ENCODE data around the gene NUP62CL.
"Not testable (repeated sequence)": the region's sequence is repeated elsewhere in the genome, so short reads cannot be mapped to it uniquely, and the experiment has no call there.

NUP62CL gene

GRCh38 chrX:107168712-107169111 is 37.5 kb downstream of the NUP62CL start:
- TF ChIP-seq, protein P1, sequence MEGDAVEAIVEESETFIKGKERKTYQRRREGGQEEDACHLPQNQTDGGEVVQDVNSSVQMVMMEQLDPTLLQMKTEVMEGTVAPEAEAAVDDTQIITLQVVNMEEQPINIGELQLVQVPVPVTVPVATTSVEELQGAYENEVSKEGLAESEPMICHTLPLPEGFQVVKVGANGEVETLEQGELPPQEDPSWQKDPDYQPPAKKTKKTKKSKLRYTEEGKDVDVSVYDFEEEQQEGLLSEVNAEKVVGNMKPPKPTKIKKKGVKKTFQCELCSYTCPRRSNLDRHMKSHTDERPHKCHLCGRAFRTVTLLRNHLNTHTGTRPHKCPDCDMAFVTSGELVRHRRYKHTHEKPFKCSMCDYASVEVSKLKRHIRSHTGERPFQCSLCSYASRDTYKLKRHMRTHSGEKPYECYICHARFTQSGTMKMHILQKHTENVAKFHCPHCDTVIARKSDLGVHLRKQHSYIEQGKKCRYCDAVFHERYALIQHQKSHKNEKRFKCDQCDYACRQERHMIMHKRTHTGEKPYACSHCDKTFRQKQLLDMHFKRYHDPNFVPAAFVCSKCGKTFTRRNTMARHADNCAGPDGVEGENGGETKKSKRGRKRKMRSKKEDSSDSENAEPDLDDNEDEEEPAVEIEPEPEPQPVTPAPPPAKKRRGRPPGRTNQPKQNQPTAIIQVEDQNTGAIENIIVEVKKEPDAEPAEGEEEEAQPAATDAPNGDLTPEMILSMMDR (IDR thresholded peaks at IDR 0.05; ENCODE audit: low read length) = no peak
- TF ChIP-seq EZH2 (IDR thresholded peaks at IDR 0.05; ENCODE audit: borderline replicate concordance, low read length) = no peak
- H3K4me2 ChIP-seq (ENCODE audit: low read length) = no peak overlapping the region
- no peaks in the 10 kb centered on the region for H3K9me3 ChIP-seq (ENCODE audit: low read length)
- H3K27me3 ChIP-seq (ENCODE audit: insufficient read depth, low read length) = no peaks in the 10 kb centered on the region
- no peaks in the 10 kb centered on the region for H3K36me3 ChIP-seq (ENCODE audit: insufficient read depth, low read length)
- H2AFZ ChIP-seq (ENCODE audit: low read length) = no peak overlapping the region
- H4K20me1 ChIP-seq (ENCODE audit: insufficient read depth, low read length) = no peaks in the 10 kb centered on the region
- H3F3A ChIP-seq (ENCODE audit: insufficient read depth, low read length) = no peaks in the 10 kb centered on the region
- H3K9me2 ChIP-seq (ENCODE audit: low read depth, low read length) = no peaks in the 10 kb centered on the region
- H3K27ac ChIP-seq (ENCODE audit: low read depth, low read length, poor library complexity, severe bottlenecking) = no peak overlapping the region
- no peak overlapping the region for H3K4me3 ChIP-seq (ENCODE audit: low read depth, low read length, poor library complexity, severe bottlenecking)
- no peaks in the 10 kb centered on the region for H3K4me1 ChIP-seq (ENCODE audit: insufficient read depth, low read length, severe bottlenecking)
- H3K9ac ChIP-seq (ENCODE audit: low read length) = no peak overlapping the region
- H3K79me2 ChIP-seq (ENCODE audit: insufficient read depth, low read length) = no peaks in the 10 kb centered on the region

- Histone ChIP-seq H3K4me3 (ENCODE audit: low read depth, low read length, poor library complexity, severe bottlenecking) (no peak overlapping the region), H4K20me1 (ENCODE audit: insufficient read depth, low read length) (no peaks in the 10 kb centered on the region), H3K4me1 (ENCODE audit: insufficient read depth, low read length, severe bottlenecking) (no peaks in the 10 kb centered on the region), H3K36me3 (ENCODE audit: insufficient read depth, low read length) (no peaks in the 10 kb centered on the region), H3K27me3 (ENCODE audit: insufficient read depth, low read length) (no peaks in the 10 kb centered on the region), H3K27ac (ENCODE audit: low read depth, low read length, poor library complexity, severe bottlenecking) (no peak overlapping the region), H3K9me2 (ENCODE audit: low read depth, low read length) (no peaks in the 10 kb centered on the region), H3K4me2 (ENCODE audit: low read length) (no peak overlapping the region), H3K79me2 (ENCODE audit: insufficient read depth, low read length) (no peaks in the 10 kb centered on the region), H3K9ac (ENCODE audit: low read length) (no peak overlapping the region), H3F3A (ENCODE audit: insufficient read depth, low read length) (no peaks in the 10 kb centered on the region), H2AFZ (ENCODE audit: low read length) (no peak overlapping the region), H3K9me3 (ENCODE audit: low read length) (no peaks in the 10 kb centered on the region)
- TF ChIP-seq EZH2 (IDR thresholded peaks at IDR 0.05; ENCODE audit: borderline replicate concordance, low read length) = no peak
- TF ChIP-seq, protein P1 (IDR thresholded peaks at IDR 0.05; ENCODE audit: low read length) = no peak
Measured at GRCh38 chrX:107168257-107168656, 38.0 kb downstream of the NUP62CL start.

- H3K36me3 ChIP-seq (ENCODE audit: insufficient read depth, low read length) = no peaks in the 10 kb centered on the region
- TF ChIP-seq, protein P1 (IDR thresholded peaks at IDR 0.05; ENCODE audit: low read length) = no peak
- TF ChIP-seq EZH2 (IDR thresholded peaks at IDR 0.05; ENCODE audit: borderline replicate concordance, low read length) = no peak
- no peaks in the 10 kb centered on the region for H3K27me3 ChIP-seq (ENCODE audit: insufficient read depth, low read length)
- no peaks in the 10 kb centered on the region for H4K20me1 ChIP-seq (ENCODE audit: insufficient read depth, low read length)
- no peaks in the 10 kb centered on the region for H3F3A ChIP-seq (ENCODE audit: insufficient read depth, low read length)
- no peak overlapping the region for H3K9ac ChIP-seq (ENCODE audit: low read length)
- H3K4me3 ChIP-seq (ENCODE audit: low read depth, low read length, poor library complexity, severe bottlenecking) = no peak overlapping the region
- H3K9me2 ChIP-seq (ENCODE audit: low read depth, low read length) = no peaks in the 10 kb centered on the region
- H3K4me1 ChIP-seq (ENCODE audit: insufficient read depth, low read length, severe bottlenecking) = no peaks in the 10 kb centered on the region
- H3K79me2 ChIP-seq (ENCODE audit: insufficient read depth, low read length) = no peaks in the 10 kb centered on the region
- no peak overlapping the region for H2AFZ ChIP-seq (ENCODE audit: low read length)
- no peak overlapping the region for H3K4me2 ChIP-seq (ENCODE audit: low read length)
- H3K27ac ChIP-seq (ENCODE audit: low read depth, low read length, poor library complexity, severe bottlenecking) = no peak overlapping the region
- no peaks in the 10 kb centered on the region for H3K9me3 ChIP-seq (ENCODE audit: low read length)
Measured at GRCh38 chrX:107167163-107167921, 38.9 kb downstream of the NUP62CL start.

DNA sequence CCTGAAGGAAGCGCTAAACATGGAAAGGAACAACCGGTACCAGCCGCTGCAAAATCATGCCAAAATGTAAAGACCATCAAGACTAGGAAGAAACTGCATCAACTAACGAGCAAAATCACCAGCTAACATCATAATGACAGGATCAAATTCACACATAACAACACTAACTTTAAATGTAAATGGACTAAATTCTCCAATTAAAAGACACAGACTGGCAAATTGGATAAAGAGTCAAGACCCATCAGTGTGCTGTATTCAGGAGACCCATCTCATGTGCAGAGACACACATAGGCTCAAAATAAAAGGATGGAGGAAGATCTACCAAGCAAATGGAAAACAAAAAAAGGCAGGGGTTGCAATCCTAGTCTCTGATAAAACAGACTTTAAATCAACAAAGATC is 48.6 kb downstream of the NUP62CL start:
- H4K20me1 ChIP-seq (ENCODE audit: insufficient read depth, low read length); H3K4me1 ChIP-seq (ENCODE audit: insufficient read depth, low read length, severe bottlenecking); H2AFZ ChIP-seq (ENCODE audit: low read length); H3K4me3 ChIP-seq (ENCODE audit: low read depth, low read length, poor library complexity, severe bottlenecking); H3K9me3 ChIP-seq (ENCODE audit: low read length); H3K9ac ChIP-seq (ENCODE audit: low read length); H3K27ac ChIP-seq (ENCODE audit: low read depth, low read length, poor library complexity, severe bottlenecking); H3K79me2 ChIP-seq (ENCODE audit: insufficient read depth, low read length); H3K36me3 ChIP-seq (ENCODE audit: insufficient read depth, low read length); H3K27me3 ChIP-seq (ENCODE audit: insufficient read depth, low read length); H3K9me2 ChIP-seq (ENCODE audit: low read depth, low read length); H3K4me2 ChIP-seq (ENCODE audit: low read length); H3F3A ChIP-seq (ENCODE audit: insufficient read depth, low read length): not testable (repeated sequence)

DNA sequence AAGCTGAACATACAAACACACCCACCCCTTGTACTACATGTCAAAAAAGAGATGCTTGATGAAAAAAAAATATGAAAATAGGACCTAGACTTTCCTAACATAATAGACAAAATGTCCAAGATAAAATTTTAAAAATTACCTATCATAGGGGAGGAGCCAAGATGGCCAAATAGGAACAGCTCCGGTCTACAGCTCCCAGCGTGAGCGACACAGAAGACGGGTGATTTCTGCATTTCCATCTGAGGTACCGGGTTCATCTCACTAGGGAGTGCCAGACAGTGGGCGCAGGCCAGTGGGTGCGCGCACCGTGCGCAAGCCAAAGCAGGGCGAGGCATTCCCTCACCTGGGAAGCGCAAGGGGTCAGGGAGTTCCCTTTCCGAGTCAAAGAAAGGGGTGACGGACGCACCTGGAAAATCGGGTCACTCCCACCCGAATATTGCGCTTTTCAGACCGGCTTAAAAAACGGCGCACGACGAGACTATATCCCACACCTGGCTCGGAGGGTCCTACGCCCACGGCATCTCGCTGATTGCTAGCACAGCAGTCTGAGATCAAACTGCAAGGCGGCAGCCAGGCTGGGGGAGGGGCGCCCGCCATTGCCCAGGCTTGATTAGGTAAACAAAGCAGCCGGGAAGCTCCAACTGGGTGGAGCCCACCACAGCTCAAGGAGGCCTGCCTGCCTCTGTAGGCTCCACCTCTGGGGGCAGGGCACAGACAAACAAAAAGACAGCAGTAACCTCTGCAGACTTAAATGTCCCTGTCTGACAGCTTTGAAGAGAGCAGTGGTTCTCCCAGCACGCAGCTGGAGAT is 50.4 kb downstream of the NUP62CL start:
- not testable (repeated sequence) for H2AFZ ChIP-seq (ENCODE audit: low read length); H3K9me3 ChIP-seq (ENCODE audit: low read length); H3K79me2 ChIP-seq (ENCODE audit: insufficient read depth, low read length); H3K36me3 ChIP-seq (ENCODE audit: insufficient read depth, low read length); H3K27ac ChIP-seq (ENCODE audit: low read depth, low read length, poor library complexity, severe bottlenecking); H3K9me2 ChIP-seq (ENCODE audit: low read depth, low read length); H3K4me3 ChIP-seq (ENCODE audit: low read depth, low read length, poor library complexity, severe bottlenecking); H4K20me1 ChIP-seq (ENCODE audit: insufficient read depth, low read length); H3K4me2 ChIP-seq (ENCODE audit: low read length); H3F3A ChIP-seq (ENCODE audit: insufficient read depth, low read length); H3K27me3 ChIP-seq (ENCODE audit: insufficient read depth, low read length); H3K4me1 ChIP-seq (ENCODE audit: insufficient read depth, low read length, severe bottlenecking); H3K9ac ChIP-seq (ENCODE audit: low read length)
